GM12865 (cell line): ENCODE data around the gene ABR.
"Not testable (repeated sequence)": the region's sequence is repeated elsewhere in the genome, so short reads cannot be mapped to it uniquely, and the experiment has no call there.

Source experiments
- DNase-seq: peaks from one replicate; pipeline ENCODE4 v3.0.0; 2010; ENCODE audit warnings: low read depth
- H3K4me3 ChIP-seq: 2 replicates; pipeline ENCODE4 v1.5.1; 2011; ENCODE audit warnings: mild to moderate bottlenecking, low read depth, low read length, control low read depth
- TF ChIP-seq, protein P1 (sequence below): IDR thresholded peaks from 2 replicates; pipeline ENCODE4 v1.5.1; 2011; ENCODE audit warnings: low read length, control low read depth, low read depth, inconsistent platforms; ENCODE audit not compliant: insufficient read depth; ENCODE audit errors: missing control alignments

ABR gene

GRCh38 chr17:1156864-1157263 is 22.9 kb downstream of the ABR start:
- DNase-seq = no peak
- no peak overlapping the region for H3K4me3 ChIP-seq
- TF ChIP-seq, protein P1, sequence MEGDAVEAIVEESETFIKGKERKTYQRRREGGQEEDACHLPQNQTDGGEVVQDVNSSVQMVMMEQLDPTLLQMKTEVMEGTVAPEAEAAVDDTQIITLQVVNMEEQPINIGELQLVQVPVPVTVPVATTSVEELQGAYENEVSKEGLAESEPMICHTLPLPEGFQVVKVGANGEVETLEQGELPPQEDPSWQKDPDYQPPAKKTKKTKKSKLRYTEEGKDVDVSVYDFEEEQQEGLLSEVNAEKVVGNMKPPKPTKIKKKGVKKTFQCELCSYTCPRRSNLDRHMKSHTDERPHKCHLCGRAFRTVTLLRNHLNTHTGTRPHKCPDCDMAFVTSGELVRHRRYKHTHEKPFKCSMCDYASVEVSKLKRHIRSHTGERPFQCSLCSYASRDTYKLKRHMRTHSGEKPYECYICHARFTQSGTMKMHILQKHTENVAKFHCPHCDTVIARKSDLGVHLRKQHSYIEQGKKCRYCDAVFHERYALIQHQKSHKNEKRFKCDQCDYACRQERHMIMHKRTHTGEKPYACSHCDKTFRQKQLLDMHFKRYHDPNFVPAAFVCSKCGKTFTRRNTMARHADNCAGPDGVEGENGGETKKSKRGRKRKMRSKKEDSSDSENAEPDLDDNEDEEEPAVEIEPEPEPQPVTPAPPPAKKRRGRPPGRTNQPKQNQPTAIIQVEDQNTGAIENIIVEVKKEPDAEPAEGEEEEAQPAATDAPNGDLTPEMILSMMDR = no peak

DNA sequence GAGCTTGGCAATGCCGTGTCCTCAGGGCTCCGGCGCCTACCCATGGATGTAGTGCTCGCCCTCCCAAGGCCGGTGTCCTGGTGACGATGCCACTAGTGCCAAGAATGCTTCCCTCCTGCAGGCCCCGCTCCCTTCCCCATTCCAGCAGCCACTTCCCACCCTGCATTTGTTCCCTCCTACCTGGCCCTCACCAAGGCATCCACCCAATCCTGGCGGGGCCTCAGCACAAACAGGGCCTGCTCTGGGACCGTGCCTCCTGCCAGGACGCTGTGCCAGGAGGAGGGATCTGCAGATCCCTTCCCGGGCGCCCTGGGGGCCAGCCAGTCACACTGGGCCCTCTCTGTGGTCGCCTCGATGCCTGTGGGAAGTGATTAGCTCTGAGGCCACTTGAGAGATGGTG is 25.1 kb downstream of the ABR start:
- TF ChIP-seq, protein P1 = no peak
- no peak for DNase-seq
- H3K4me3 ChIP-seq = no peak overlapping the region

DNA sequence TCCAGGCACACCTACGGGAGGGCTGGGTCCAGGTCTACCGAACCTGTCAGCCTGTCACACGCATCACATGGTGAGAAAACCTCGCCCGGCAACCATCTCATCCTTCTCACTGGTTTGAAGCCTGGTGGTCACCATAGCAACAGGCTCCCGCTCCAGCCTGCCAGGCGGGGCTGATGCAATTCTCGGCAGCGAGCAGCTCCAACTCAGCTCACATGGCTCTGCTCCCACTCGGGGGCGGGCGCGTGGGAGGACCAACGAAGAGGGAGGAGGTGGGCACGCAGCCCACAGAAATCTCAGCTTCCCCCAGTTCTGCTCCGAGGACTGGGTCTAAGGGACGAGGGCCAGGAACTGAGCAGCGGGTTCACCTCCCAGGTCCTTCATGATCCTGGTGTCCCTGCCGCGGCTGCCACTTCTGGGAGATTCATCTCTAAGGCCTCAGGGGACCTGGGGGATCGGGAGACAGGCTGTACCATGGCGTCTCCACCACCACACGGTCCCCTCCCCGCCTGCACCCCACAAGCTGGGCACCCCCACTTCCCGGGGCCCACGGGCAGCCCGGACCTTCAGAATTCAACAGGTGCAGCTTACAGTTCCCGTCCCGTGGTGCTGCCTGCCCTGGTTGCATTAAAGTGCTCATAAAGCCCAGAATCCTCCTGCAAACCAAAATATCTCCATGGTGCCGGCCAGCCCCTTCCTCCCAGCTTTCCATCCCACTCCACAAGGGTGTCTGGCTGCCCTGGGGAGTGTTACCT is 25.8 kb downstream of the ABR start:
- no peak overlapping the region for H3K4me3 ChIP-seq
- TF ChIP-seq, protein P1 = no peak
- no peak for DNase-seq

- H3K4me3 ChIP-seq, DNase-seq: not testable (repeated sequence)
Measured at GRCh38 chr17:1152582-1152981, 27.2 kb downstream of the ABR start.

DNA sequence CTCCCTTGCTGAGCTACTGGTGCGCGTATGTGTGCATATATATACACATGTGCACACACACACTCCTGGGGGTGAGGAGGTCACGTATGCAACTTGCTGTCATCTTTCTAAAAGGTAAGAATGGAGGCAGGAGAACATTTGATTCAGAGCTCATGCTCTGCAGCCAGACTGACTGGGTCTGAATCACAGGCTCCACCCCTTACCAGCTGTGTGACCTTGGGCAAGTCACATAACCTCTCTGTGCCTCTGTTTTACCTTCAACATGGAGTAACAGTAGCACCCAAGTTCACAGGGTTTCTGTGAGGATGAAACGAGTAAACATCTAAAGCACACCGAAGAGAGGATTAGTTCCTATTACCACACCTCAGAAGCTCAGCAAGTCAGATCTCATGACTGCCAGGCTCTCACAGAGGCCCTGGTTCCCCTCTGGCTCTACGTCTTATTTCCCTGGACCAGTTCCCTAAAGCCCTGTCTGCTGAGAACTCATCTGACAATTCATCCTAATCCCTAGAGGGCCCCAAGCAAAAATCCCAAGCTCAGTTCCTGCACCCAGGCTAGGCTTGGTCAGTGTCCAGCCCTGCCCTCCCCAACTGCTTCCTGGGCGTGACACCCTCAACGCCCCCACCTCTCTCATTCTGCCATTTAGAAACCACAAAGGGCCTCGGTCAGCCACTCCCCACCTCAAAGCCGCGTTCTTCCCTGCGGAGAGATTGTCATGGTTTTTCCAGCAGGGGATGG is 28.7 kb downstream of the ABR start:
- H3K4me3 ChIP-seq = no peak overlapping the region
- DNase-seq = no peak
- TF ChIP-seq, protein P1 = no peak

- TF ChIP-seq, protein P1 = no peak
- no peak overlapping the region for H3K4me3 ChIP-seq
- no peak for DNase-seq
Measured at GRCh38 chr17:1149869-1150268, 29.9 kb downstream of the ABR start.

GRCh38 chr17:1147664-1148063 is 32.1 kb downstream of the ABR start:
- TF ChIP-seq, protein P1 = no peak
- no peak overlapping the region for H3K4me3 ChIP-seq
- DNase-seq = no peak
